PFSK-1 (cell line): ENCODE measurements around the gene RIPOR1.

ENCODE experiments used
- POLR2AphosphoS5 ChIP-seq: IDR thresholded peaks from 2 replicates; pipeline ENCODE4 v1.6.1; 2012; ENCODE audit warnings: low read depth, mild to moderate bottlenecking, control low read depth, low read length, moderate library complexity
- TAF1 ChIP-seq: IDR thresholded peaks from 2 replicates; pipeline ENCODE4 v1.6.1; 2012; ENCODE audit warnings: low read length, control low read depth, borderline replicate concordance; ENCODE audit not compliant: insufficient read depth

- TF ChIP-seq POLR2AphosphoS5 (no peak), TAF1 (no peak)
Measured at GRCh38 chr16:67543582-67543981, 15.0 kb downstream of the RIPOR1 start.
